ENCODE data around the gene KCNQ5. TPM values are rescaled to one million over a fixed set of nuclear protein-coding genes. Genes with fewer than 3 reads are reported as not detected.

Gene KCNQ5
- polyA plus RNA-seq, 1 donor (not counting 4 experiments of a cell fraction or from before 2014, with no cell fraction given): 3.4 TPM

DNA sequence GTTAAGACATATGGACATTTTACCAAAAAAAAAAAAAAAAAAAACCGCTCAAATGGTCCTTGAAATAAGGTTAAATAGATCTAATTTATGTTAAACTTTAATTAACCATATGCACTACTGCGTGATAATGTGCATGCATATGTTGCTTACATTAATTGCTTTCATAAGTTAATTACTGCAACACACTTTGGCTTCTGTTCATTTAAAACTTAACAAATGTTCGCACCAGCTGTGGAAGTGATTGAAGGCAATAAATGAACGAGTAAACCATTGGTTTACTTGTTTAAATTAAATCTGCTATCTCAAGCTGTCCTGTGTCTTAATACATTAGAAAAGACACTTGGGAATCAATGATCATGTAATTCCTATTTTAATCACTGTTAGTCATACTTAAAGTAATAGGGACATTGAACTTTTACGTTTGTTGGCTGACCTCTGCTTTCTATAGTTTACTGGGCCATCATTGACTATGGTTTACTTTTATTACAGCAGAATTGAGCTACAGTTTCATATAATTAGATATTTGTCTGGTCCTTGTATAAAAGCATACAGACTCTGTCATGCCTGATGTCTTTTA, 308.8 kb downstream of the KCNQ5 start:
- Histone ChIP-seq H3K79me2 (ENCODE audit: control insufficient read depth, insufficient read depth, low read length) (no peaks in the 10 kb centered on the region), H3K4me2 (ENCODE audit: control insufficient read depth, extremely low read depth, insufficient read depth, low read depth, low read length) (no peak overlapping the region), H3K4me3 (ENCODE audit: control insufficient read depth in 2 of 3, extremely low read depth in 1 of 3, insufficient read depth in 2 of 3, low read depth in 1 of 3, low read length in 3 of 3) (no peak overlapping the region), H3K27me3 (ENCODE audit: control insufficient read depth, extremely low read depth, insufficient read depth, low read length) (no peaks in the 10 kb centered on the region), H3K9me3 (ENCODE audit: control insufficient read depth, low read depth, low read length) (no peaks in the 10 kb centered on the region), H3K9ac (ENCODE audit: control insufficient read depth, extremely low read depth, insufficient read depth, low read length) (no peak overlapping the region), H2AFZ (ENCODE audit: control insufficient read depth, low read length) (no peak overlapping the region), H3K4me1 (ENCODE audit: control insufficient read depth, extremely low read depth, insufficient read depth, low read length) (no peaks in the 10 kb centered on the region), H4K20me1 (ENCODE audit: control insufficient read depth, extremely low read depth, insufficient read depth, low read length) (no peaks in the 10 kb centered on the region), H3K9me1 (ENCODE audit: control insufficient read depth, extremely low read depth, insufficient read depth, low read length) (no peaks in the 10 kb centered on the region), H3K27ac (ENCODE audit: control insufficient read depth, insufficient read depth, low read length) (no peak overlapping the region), H3K36me3 (ENCODE audit: control insufficient read depth in 2 of 2, extremely low read depth in 1 of 2, insufficient read depth in 2 of 2, low read length in 2 of 2) (no peaks in the 10 kb centered on the region)
- FAIRE-seq: no peak
- DNase-seq (ENCODE audit: low read depth, low spot score): no peak
- TF ChIP-seq EZH2 (IDR thresholded peaks at IDR 0.05; ENCODE audit: low read length): no peak
- TF ChIP-seq, protein P1, sequence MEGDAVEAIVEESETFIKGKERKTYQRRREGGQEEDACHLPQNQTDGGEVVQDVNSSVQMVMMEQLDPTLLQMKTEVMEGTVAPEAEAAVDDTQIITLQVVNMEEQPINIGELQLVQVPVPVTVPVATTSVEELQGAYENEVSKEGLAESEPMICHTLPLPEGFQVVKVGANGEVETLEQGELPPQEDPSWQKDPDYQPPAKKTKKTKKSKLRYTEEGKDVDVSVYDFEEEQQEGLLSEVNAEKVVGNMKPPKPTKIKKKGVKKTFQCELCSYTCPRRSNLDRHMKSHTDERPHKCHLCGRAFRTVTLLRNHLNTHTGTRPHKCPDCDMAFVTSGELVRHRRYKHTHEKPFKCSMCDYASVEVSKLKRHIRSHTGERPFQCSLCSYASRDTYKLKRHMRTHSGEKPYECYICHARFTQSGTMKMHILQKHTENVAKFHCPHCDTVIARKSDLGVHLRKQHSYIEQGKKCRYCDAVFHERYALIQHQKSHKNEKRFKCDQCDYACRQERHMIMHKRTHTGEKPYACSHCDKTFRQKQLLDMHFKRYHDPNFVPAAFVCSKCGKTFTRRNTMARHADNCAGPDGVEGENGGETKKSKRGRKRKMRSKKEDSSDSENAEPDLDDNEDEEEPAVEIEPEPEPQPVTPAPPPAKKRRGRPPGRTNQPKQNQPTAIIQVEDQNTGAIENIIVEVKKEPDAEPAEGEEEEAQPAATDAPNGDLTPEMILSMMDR (optimal IDR thresholded peaks at IDR 0.05 in 1 of 3, IDR thresholded peaks at IDR 0.05 in 1 of 3, conservative IDR thresholded peaks at IDR 0.05 in 1 of 3; ENCODE audit: extremely low read depth in 1 of 3, insufficient read depth in 2 of 3, low read length in 3 of 3): no peak
- dilution Hi-C loops (cut with MboI; ENCODE audit: extremely low pct_ligation_motif_present, low sequenced_read_pairs): no loop called here

DNA sequence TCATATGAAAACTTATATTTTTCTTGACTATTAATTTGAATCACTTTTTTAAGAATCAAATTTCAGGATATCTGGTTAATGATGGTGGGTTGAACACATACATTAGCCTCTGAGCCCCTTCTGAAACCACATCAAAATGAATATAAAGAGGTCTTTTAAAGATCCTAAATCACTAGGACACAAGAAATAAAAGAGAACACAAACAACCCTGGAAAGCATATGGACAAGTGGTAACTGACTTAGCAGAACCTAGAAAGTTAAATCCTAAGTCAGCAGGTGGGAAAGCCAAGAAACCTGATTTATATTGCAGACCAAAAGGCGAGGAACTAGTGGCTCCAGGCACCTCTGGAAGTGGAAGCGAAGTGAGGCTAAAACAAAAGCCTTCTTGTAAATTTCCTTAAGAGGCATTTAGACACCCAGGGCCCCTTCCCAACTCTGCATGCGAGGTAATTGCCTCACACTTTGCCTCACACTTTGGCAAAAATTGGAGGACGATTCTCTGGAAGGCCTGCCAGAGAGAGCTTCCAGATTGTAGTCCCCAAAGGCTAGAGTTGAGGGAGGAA, 309.5 kb downstream of the KCNQ5 start:
- DNase-seq (ENCODE audit: low read depth, low spot score) (no peak), FAIRE-seq (no peak)
- Histone ChIP-seq H3K79me2 (ENCODE audit: control insufficient read depth, insufficient read depth, low read length) (no peaks in the 10 kb centered on the region), H3K9me1 (ENCODE audit: control insufficient read depth, extremely low read depth, insufficient read depth, low read length) (no peaks in the 10 kb centered on the region), H3K4me2 (ENCODE audit: control insufficient read depth, extremely low read depth, insufficient read depth, low read depth, low read length) (no peak overlapping the region), H4K20me1 (ENCODE audit: control insufficient read depth, extremely low read depth, insufficient read depth, low read length) (no peaks in the 10 kb centered on the region), H3K27ac (ENCODE audit: control insufficient read depth, insufficient read depth, low read length) (no peak overlapping the region), H3K9ac (ENCODE audit: control insufficient read depth, extremely low read depth, insufficient read depth, low read length) (no peak overlapping the region), H3K4me1 (ENCODE audit: control insufficient read depth, extremely low read depth, insufficient read depth, low read length) (no peaks in the 10 kb centered on the region), H3K4me3 (ENCODE audit: control insufficient read depth in 2 of 3, extremely low read depth in 1 of 3, insufficient read depth in 2 of 3, low read depth in 1 of 3, low read length in 3 of 3) (no peak overlapping the region), H2AFZ (ENCODE audit: control insufficient read depth, low read length) (no peak overlapping the region), H3K27me3 (ENCODE audit: control insufficient read depth, extremely low read depth, insufficient read depth, low read length) (no peaks in the 10 kb centered on the region), H3K36me3 (ENCODE audit: control insufficient read depth in 2 of 2, extremely low read depth in 1 of 2, insufficient read depth in 2 of 2, low read length in 2 of 2) (no peaks in the 10 kb centered on the region), H3K9me3 (ENCODE audit: control insufficient read depth, low read depth, low read length) (no peaks in the 10 kb centered on the region)
- TF ChIP-seq EZH2 (IDR thresholded peaks at IDR 0.05; ENCODE audit: low read length): no peak
- TF ChIP-seq, protein P1 (optimal IDR thresholded peaks at IDR 0.05 in 1 of 3, IDR thresholded peaks at IDR 0.05 in 1 of 3, conservative IDR thresholded peaks at IDR 0.05 in 1 of 3; ENCODE audit: extremely low read depth in 1 of 3, insufficient read depth in 2 of 3, low read length in 3 of 3): no peak
- dilution Hi-C loops (cut with MboI; ENCODE audit: extremely low pct_ligation_motif_present, low sequenced_read_pairs): no loop called here

Measured in keratinocyte (primary cell).